Neuronal stem cell (in vitro differentiated cells): ENCODE results near the gene PRDX1.
"Not testable (repeated sequence)": the region's sequence is repeated elsewhere in the genome, so short reads cannot be mapped to it uniquely, and the experiment has no call there.

Experiments
- DNase-seq: peaks from one replicate; pipeline ENCODE4 v3.0.0-alpha.2; 2013; ENCODE audit warnings: low spot score
- H2AFZ ChIP-seq: one replicate; pipeline ENCODE4 v1.6.1; 2013; ENCODE audit warnings: mild to moderate bottlenecking, low read length, inconsistent platforms
- H2AK5ac ChIP-seq: 2 replicates; pipeline ENCODE4 v1.6.1; 2013; ENCODE audit warnings: low read depth, mild to moderate bottlenecking, inconsistent platforms, low read length, moderate library complexity, mixed read lengths
- H2BK120ac ChIP-seq: 2 replicates; pipeline ENCODE4 v1.6.1; 2013; ENCODE audit warnings: low read depth, mild to moderate bottlenecking, inconsistent platforms, low read length, moderate library complexity, mixed read lengths
- H2BK12ac ChIP-seq: one replicate; pipeline ENCODE4 v1.6.1; 2013; ENCODE audit warnings: low read length, inconsistent platforms
- H2BK15ac ChIP-seq: 2 replicates; pipeline ENCODE4 v1.6.1; 2013; ENCODE audit warnings: mild to moderate bottlenecking, low read length, inconsistent platforms, mixed read lengths
- H2BK5ac ChIP-seq: one replicate; pipeline ENCODE4 v1.6.1; 2013; ENCODE audit warnings: inconsistent platforms, mild to moderate bottlenecking, low read length, moderate library complexity
- H3K14ac ChIP-seq: one replicate; pipeline ENCODE4 v1.6.1; 2013; ENCODE audit warnings: low read length, inconsistent platforms
- H3K18ac ChIP-seq: 2 replicates; pipeline ENCODE4 v1.6.1; 2013; ENCODE audit warnings: low read length, inconsistent platforms
- H3K23ac ChIP-seq: 2 replicates; pipeline ENCODE4 v1.6.1; 2013; ENCODE audit warnings: low read depth, mild to moderate bottlenecking, mixed read lengths, low read length, inconsistent platforms; ENCODE audit not compliant: poor library complexity
- H3K27ac ChIP-seq: replicated peaks from 3 replicates; pipeline ENCODE4 v1.5.1; 2013; ENCODE audit warnings: low read length, inconsistent platforms
- H3K27me3 ChIP-seq, 3 experiments: 2 replicates each; pipeline ENCODE4 v1.6.1; 2013; ENCODE audit warnings: low read length in 3 of 3, mild to moderate bottlenecking in 2 of 3, inconsistent platforms in 1 of 3, low read depth in 1 of 3, mixed read lengths in 1 of 3, moderate library complexity in 1 of 3; ENCODE audit not compliant: control insufficient read depth in 3 of 3, insufficient read depth in 3 of 3
- H3K36me3 ChIP-seq, 2 donors: replicated peaks in 1 of 2; 2 replicates each; pipeline ENCODE4 v1.6.1; 2013; ENCODE audit warnings: low read length in 2 of 2; ENCODE audit not compliant: control insufficient read depth in 2 of 2, insufficient read depth in 2 of 2
- H3K4ac ChIP-seq: 2 replicates; pipeline ENCODE4 v1.6.1; 2013; ENCODE audit warnings: inconsistent platforms, mild to moderate bottlenecking, low read length, moderate library complexity
- H3K4me1 ChIP-seq, 2 donors: 1 replicate in 1 of 2; 2 replicates in 1 of 2; pipeline ENCODE4 v1.6.1; 2013; ENCODE audit warnings: low read length in 2 of 2, low read depth in 1 of 2; ENCODE audit not compliant: control insufficient read depth in 2 of 2, insufficient read depth in 1 of 2
- H3K4me2 ChIP-seq: one replicate; pipeline ENCODE4 v1.6.1; 2013; ENCODE audit warnings: mild to moderate bottlenecking, low read length, inconsistent platforms; ENCODE audit not compliant: insufficient read depth, poor library complexity, severe bottlenecking
- H3K4me3 ChIP-seq, 2 donors: 2 replicates each; pipeline ENCODE4 v1.5.1; 2013; ENCODE audit warnings: low read length in 2 of 2, mild to moderate bottlenecking in 2 of 2, inconsistent platforms in 1 of 2, moderate library complexity in 1 of 2
- H3K79me1 ChIP-seq: one replicate; pipeline ENCODE4 v1.6.1; 2013; ENCODE audit warnings: low read depth, mild to moderate bottlenecking, inconsistent platforms, low read length, moderate library complexity
- H3K9ac ChIP-seq: one replicate; pipeline ENCODE4 v1.6.1; 2013; ENCODE audit warnings: mild to moderate bottlenecking, low read depth, low read length, inconsistent platforms; ENCODE audit not compliant: poor library complexity
- H3K9me3 ChIP-seq, 2 donors: replicated peaks in 1 of 2; 2 replicates each; pipeline versions ENCODE3 to v1.6.1; 2013; ENCODE audit warnings: low read length in 2 of 2, mild to moderate bottlenecking in 2 of 2, inconsistent platforms in 1 of 2, low read depth in 1 of 2, mixed read lengths in 1 of 2, moderate library complexity in 1 of 2; ENCODE audit not compliant: control insufficient read depth in 2 of 2, insufficient read depth in 1 of 2
- H4K8ac ChIP-seq: one replicate; pipeline ENCODE4 v1.6.1; 2013; ENCODE audit warnings: low read depth, mild to moderate bottlenecking, inconsistent platforms, low read length, moderate library complexity
- H4K91ac ChIP-seq: one replicate; pipeline ENCODE4 v1.6.1; 2013; ENCODE audit warnings: low read length, low read depth, mild to moderate bottlenecking, inconsistent platforms; ENCODE audit not compliant: poor library complexity
- WGBS, 2 donors: extraction: QIAGEN DNeasy Blood & Tissue Kit; methylation state at CpG; one replicate each; pipeline ENCODE4 v1.1.7; 2013; ENCODE audit warnings: missing lambda C conversion rate in 2 of 2, mixed read lengths in 1 of 2; ENCODE audit not compliant: insufficient read length in 2 of 2, insufficient replicate concordance in 1 of 2; ENCODE audit errors: extremely low coverage in 2 of 2; 5-methylcytosine and 5-hydroxymethylcytosine counted together

Gene PRDX1

DNA sequence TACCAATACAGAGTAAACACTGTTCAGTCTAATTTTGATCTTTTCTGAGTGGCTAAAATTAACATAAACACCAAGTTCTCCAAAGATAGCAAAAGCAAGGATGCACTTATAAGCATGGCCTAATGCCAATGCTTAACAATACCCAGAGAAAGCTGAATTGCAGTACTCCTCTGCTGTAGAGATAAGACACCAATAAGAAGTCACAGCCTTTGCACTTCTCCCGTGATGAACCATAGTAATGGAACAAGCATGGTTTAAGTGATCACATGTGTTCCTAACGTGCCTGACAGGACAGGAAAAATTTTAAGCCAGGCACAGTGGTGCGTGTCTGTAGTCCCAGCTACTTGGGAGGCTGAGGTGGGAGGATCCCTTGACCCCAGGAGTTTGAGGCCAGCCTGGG, 5.6 kb downstream of the PRDX1 start:
- no peak overlapping the region for H3K14ac ChIP-seq
- WGBS, 2 donors, result no CpG with 5 or more reads among the region's 3 CpGs
- H3K9me3 ChIP-seq, result no peaks in the 10 kb centered on the region
- no peak overlapping the region for H3K4ac ChIP-seq
- no peaks in the 10 kb centered on the region for H3K27me3 ChIP-seq
- no peak overlapping the region for H4K91ac ChIP-seq
- H2BK5ac ChIP-seq, result no peak overlapping the region
- no peak overlapping the region for H3K9ac ChIP-seq
- no peak overlapping the region for H3K4me2 ChIP-seq
- H2AFZ ChIP-seq, result no peak overlapping the region
- no peak overlapping the region for H3K4me3 ChIP-seq
- no peak overlapping the region for H2BK120ac ChIP-seq
- no peak overlapping the region for H2AK5ac ChIP-seq
- no peak overlapping the region for H3K23ac ChIP-seq
- no peak overlapping the region for H3K27ac ChIP-seq
- H3K4me1 ChIP-seq, result peaks cover 2 to 7% of the 10 kb centered on the region in 2 donors
- no peak overlapping the region for H4K8ac ChIP-seq
- H2BK15ac ChIP-seq, result no peak overlapping the region
- no peak overlapping the region for H3K18ac ChIP-seq
- H3K36me3 ChIP-seq, result peaks cover 39 to 71% of the 10 kb centered on the region in 2 donors
- no peak for DNase-seq
- H2BK12ac ChIP-seq, result no peak overlapping the region
- H3K79me1 ChIP-seq, result peaks cover 8% of the 10 kb centered on the region

DNA sequence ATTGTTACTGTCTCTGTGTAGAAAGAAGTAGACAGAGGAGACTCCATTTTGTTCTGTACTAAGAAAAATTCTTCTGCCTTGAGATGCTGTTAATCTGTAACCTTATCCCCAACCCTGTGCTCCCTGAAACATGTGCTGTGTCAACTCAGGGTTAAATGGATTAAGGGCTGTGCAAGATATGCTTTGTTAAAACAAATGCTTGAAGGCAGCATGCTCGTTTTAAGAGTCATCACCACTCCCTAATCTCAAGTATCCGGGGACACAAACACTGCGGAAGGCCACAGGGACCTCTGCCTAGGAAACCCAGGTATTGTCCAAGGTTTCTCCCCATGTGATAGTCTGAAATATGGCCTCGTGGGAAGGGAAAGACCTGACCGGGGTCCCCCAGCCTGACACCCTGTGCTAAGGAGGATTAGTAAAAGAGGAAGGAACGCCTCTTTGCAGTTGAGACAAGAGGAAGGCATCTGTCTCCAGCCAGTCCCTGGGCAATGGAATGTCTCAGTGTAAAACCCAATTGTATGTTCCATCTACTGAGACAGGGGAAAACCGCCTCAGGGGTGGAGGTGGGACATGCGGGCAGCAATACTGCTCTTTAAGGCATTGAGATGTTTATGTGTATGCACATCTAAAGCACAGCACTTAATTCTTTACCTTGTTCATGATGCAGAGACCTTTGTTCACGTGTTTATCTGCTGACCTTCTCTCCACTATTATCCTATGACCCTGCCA, 8.0 kb downstream of the PRDX1 start:
- not testable (repeated sequence) for H2BK12ac ChIP-seq, H2BK120ac ChIP-seq, H3K4me3 ChIP-seq, H3K9ac ChIP-seq, H3K27ac ChIP-seq, H3K23ac ChIP-seq, H2BK5ac ChIP-seq, H3K4me2 ChIP-seq, H3K79me1 ChIP-seq, H4K8ac ChIP-seq, H2AFZ ChIP-seq, H3K9me3 ChIP-seq, H2BK15ac ChIP-seq, H3K27me3 ChIP-seq, DNase-seq, H2AK5ac ChIP-seq, H3K4me1 ChIP-seq, H3K14ac ChIP-seq, H3K4ac ChIP-seq, H3K18ac ChIP-seq, H4K91ac ChIP-seq
- WGBS, 2 donors, result no CpG with 5 or more reads among the region's 9 CpGs
- peaks cover 52 to 91% of the 10 kb centered on the region in 2 donors for H3K36me3 ChIP-seq

DNA sequence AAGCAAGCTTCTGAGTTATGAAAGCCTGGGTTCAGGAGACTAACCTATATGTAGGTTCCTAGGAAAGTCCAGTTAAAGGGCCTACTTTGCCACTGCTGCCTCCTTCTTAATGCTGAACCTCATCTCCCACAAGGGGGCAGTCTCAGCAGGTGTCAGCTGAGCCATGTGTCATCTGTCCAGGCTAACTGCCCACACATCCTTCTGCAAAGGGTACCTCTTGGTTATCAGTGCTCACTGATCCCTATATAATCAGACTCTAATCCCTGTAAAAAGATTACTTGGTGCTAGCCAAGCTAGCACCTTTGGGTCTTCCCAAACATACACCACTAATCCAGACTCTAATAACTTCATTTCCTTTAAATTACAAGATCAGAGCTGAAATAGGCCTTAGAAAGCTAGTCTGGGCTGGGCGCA, 9.0 kb downstream of the PRDX1 start:
- peaks cover 7% of the 10 kb centered on the region for H3K79me1 ChIP-seq

DNA sequence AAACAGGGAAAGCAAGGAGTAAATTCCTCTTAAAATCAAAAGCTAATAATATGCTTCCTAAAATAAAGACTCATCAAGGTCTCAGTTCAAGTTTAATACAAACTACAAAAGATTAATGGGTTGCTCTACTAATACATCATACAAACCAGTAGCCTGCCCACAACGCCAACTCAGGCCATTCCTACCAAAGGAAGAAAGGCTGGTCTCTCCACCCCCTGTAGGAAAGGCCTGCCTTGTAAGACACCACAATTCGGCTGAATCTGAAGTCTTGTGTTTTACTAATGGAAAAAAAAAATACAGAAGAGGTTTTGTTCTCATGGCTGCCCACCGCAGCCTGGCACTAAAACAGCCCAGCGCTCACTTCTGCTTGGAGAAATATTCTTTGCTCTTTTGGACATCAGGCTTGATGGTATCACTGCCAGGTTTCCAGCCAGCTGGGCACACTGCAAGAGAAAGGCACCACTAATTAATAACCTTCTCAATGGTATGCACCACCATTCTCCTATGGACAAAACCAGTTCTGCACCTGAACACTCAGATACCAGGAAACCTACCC, 10.6 kb downstream of the PRDX1 start:
- no peak overlapping the region for H3K4me3 ChIP-seq

More for the DNA sequence above, 9.0 kb downstream of the PRDX1 start:
- H2AFZ ChIP-seq, result no peak overlapping the region
- peaks cover 60 to 94% of the 10 kb centered on the region in 2 donors for H3K36me3 ChIP-seq
- H3K18ac ChIP-seq, result no peak overlapping the region
- H2AK5ac ChIP-seq, result no peak overlapping the region
- no peak overlapping the region for H3K14ac ChIP-seq
- peak; percentile 54 for DNase-seq
- H3K9ac ChIP-seq, result no peak overlapping the region
- no peak overlapping the region for H2BK120ac ChIP-seq
- H4K8ac ChIP-seq, result no peak overlapping the region
- no peaks in the 10 kb centered on the region for H3K9me3 ChIP-seq
- no peak overlapping the region for H2BK15ac ChIP-seq
- H3K4me1 ChIP-seq, result no peaks in the 10 kb centered on the region
- no peak overlapping the region for H2BK12ac ChIP-seq
- no peak overlapping the region for H3K27ac ChIP-seq
- H4K91ac ChIP-seq, result no peak overlapping the region
- H3K4me2 ChIP-seq, result no peak overlapping the region
- H3K27me3 ChIP-seq, result no peaks in the 10 kb centered on the region
- no peak overlapping the region for H3K4ac ChIP-seq
- no CpG with 5 or more reads among the region's 1 CpG for WGBS, 2 donors
- H3K23ac ChIP-seq, result no peak overlapping the region
- H3K4me3 ChIP-seq, result no peak overlapping the region
- no peak overlapping the region for H2BK5ac ChIP-seq

More for the DNA sequence above, 10.6 kb downstream of the PRDX1 start:
- H3K4ac ChIP-seq, result no peak overlapping the region
- H3K4me1 ChIP-seq, result no peaks in the 10 kb centered on the region
- H3K9ac ChIP-seq, result no peak overlapping the region
- no peak overlapping the region for H3K4me2 ChIP-seq
- H2BK12ac ChIP-seq, result no peak overlapping the region
- H3K9me3 ChIP-seq, result no peaks in the 10 kb centered on the region
- H3K79me1 ChIP-seq, result no peaks in the 10 kb centered on the region
- no peaks in the 10 kb centered on the region for H3K27me3 ChIP-seq
- no peak overlapping the region for H2BK5ac ChIP-seq
- H3K23ac ChIP-seq, result no peak overlapping the region
- H4K8ac ChIP-seq, result no peak overlapping the region
- H3K18ac ChIP-seq, result no peak overlapping the region
- H2BK120ac ChIP-seq, result no peak overlapping the region
- H2BK15ac ChIP-seq, result no peak overlapping the region
- H3K14ac ChIP-seq, result no peak overlapping the region
- no peak overlapping the region for H4K91ac ChIP-seq
- H2AFZ ChIP-seq, result no peak overlapping the region
- H3K36me3 ChIP-seq, result peaks cover 50 to 86% of the 10 kb centered on the region in 2 donors
- no peak overlapping the region for H2AK5ac ChIP-seq
- no peak overlapping the region for H3K27ac ChIP-seq
- no CpG with 5 or more reads among the region's 4 CpGs for WGBS, 2 donors
- no peak for DNase-seq
